Parathyroid adenoma (tissue), 2 donors: Measurements from ENCODE around the gene CEP250.

Experiments used
- H2AFZ ChIP-seq: fragments of 300-600 bp; sonication (generic); one replicate; pipeline ENCODE4 v1.7.0; 2017; ENCODE audit warnings: antibody characterized with exemption, mild to moderate bottlenecking
- H3K27ac ChIP-seq: fragments of 300-600 bp; sonication (generic); one replicate; pipeline ENCODE4 v1.7.0; 2017
- H3K27me3 ChIP-seq: fragments of 300-600 bp; sonication (generic); one replicate; pipeline ENCODE4 v1.7.0; 2017; ENCODE audit warnings: low read length; ENCODE audit not compliant: control insufficient read depth, insufficient read depth
- H3K36me3 ChIP-seq: fragments of 300-600 bp; sonication (generic); one replicate; pipeline ENCODE4 v1.7.0; 2017; ENCODE audit warnings: low read length; ENCODE audit not compliant: control insufficient read depth, insufficient read depth
- H3K4me1 ChIP-seq: fragments of 300-600 bp; sonication (generic); one replicate; pipeline ENCODE4 v1.7.0; 2017; ENCODE audit warnings: control low read depth
- H3K4me2 ChIP-seq: fragments of 300-600 bp; sonication (generic); one replicate; pipeline ENCODE4 v1.7.0; 2017; ENCODE audit warnings: low read length
- H3K4me3 ChIP-seq: fragments of 300-600 bp; sonication (generic); one replicate; pipeline ENCODE4 v1.7.0; 2017; ENCODE audit warnings: low read depth, low read length
- H3K79me2 ChIP-seq: fragments of 300-600 bp; sonication (generic); one replicate; pipeline ENCODE4 v1.7.0; 2017; ENCODE audit warnings: control low read depth
- H3K9ac ChIP-seq: fragments of 300-600 bp; sonication (generic); one replicate; pipeline ENCODE4 v1.7.0; 2017; ENCODE audit warnings: mild to moderate bottlenecking
- H3K9me3 ChIP-seq: fragments of 300-600 bp; sonication (generic); one replicate; pipeline ENCODE4 v1.7.0; 2017; ENCODE audit warnings: low read length; ENCODE audit not compliant: control insufficient read depth
- TF ChIP-seq, protein P1 (sequence below): fragments of 300-600 bp; sonication (generic); IDR thresholded peaks from one replicate; pipeline ENCODE4 v1.7.0; 2017; ENCODE audit warnings: antibody characterized with exemption, mild to moderate bottlenecking
- donor health status: primary hyperparathyroidism.

Gene CEP250

DNA sequence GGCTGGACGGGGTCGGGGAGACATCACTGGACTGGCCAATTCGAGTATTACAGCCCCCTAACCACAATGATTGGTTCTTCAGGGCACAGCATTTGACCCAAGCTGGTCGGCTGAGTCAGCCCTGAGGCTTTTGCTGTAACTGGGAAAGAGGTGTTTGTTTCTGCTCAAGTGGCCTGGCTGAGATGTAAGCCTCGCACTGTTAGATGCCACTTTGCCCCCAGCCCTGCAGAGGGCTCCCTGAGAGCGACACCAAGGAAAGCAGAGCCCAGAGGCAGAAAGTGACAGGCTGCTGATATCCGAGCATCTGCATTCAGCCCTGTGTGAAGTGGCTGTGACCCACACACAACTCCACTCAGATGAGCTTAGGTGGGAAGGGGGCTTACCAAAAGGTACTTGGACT is 105.9 kb downstream of the CEP250 start:
- TF ChIP-seq, protein P1, sequence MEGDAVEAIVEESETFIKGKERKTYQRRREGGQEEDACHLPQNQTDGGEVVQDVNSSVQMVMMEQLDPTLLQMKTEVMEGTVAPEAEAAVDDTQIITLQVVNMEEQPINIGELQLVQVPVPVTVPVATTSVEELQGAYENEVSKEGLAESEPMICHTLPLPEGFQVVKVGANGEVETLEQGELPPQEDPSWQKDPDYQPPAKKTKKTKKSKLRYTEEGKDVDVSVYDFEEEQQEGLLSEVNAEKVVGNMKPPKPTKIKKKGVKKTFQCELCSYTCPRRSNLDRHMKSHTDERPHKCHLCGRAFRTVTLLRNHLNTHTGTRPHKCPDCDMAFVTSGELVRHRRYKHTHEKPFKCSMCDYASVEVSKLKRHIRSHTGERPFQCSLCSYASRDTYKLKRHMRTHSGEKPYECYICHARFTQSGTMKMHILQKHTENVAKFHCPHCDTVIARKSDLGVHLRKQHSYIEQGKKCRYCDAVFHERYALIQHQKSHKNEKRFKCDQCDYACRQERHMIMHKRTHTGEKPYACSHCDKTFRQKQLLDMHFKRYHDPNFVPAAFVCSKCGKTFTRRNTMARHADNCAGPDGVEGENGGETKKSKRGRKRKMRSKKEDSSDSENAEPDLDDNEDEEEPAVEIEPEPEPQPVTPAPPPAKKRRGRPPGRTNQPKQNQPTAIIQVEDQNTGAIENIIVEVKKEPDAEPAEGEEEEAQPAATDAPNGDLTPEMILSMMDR, result peak; percentile 25
- H3K9me3 ChIP-seq, result no peaks in the 10 kb centered on the region
- H3K4me2 ChIP-seq, result no peak overlapping the region
- H3K79me2 ChIP-seq, result no peaks in the 10 kb centered on the region
- H3K4me1 ChIP-seq, result peaks cover 5% of the 10 kb centered on the region
- H3K4me3 ChIP-seq, result no peak overlapping the region
- H3K36me3 ChIP-seq, result no peaks in the 10 kb centered on the region
- H3K9ac ChIP-seq, result no peak overlapping the region
- H3K27ac ChIP-seq, result no peak overlapping the region
- H2AFZ ChIP-seq, result no peak overlapping the region
- no peaks in the 10 kb centered on the region for H3K27me3 ChIP-seq

- Histone ChIP-seq H3K27me3 (no peaks in the 10 kb centered on the region), H3K36me3 (no peaks in the 10 kb centered on the region), H3K9ac (no peak overlapping the region), H3K79me2 (no peaks in the 10 kb centered on the region), H3K4me1 (peaks cover 5% of the 10 kb centered on the region), H3K4me3 (no peak overlapping the region), H3K9me3 (no peaks in the 10 kb centered on the region), H2AFZ (no peak overlapping the region), H3K27ac (no peak overlapping the region), H3K4me2 (no peak overlapping the region)
- TF ChIP-seq, protein P1, result no peak
These were observed 106.3 kb downstream of the CEP250 start for GRCh38 chr20:35561671-35562070.

GRCh38 chr20:35562541-35563110 is 107.2 kb downstream of the CEP250 start:
- Histone ChIP-seq H3K27me3 (no peaks in the 10 kb centered on the region), H3K79me2 (no peaks in the 10 kb centered on the region), H3K27ac (no peak overlapping the region), H3K9ac (no peak overlapping the region), H3K4me2 (no peak overlapping the region), H2AFZ (no peak overlapping the region), H3K9me3 (no peaks in the 10 kb centered on the region), H3K4me1 (peaks cover 5% of the 10 kb centered on the region), H3K4me3 (no peak overlapping the region), H3K36me3 (no peaks in the 10 kb centered on the region)
- TF ChIP-seq, protein P1, result no peak

DNA sequence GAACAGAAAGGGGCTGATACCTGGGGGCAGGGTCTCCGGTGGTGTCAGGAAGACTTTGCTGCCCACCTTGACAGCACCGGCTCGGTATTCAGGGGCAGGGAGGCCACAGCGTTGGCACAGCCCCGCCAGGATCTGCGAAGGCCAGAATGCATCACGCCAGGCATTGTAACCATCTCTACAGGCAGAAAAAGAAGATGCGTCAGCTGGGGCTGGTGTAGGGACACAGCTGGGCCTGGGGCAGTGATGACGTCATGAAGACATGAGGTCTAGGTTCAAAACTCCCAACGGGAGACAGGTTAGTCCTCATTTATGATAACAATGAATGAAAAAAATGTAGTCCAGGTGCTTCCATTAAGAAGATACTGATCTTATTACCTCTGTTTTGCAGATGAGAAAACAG is 108.4 kb downstream of the CEP250 start:
- no peak overlapping the region for H3K9ac ChIP-seq
- H2AFZ ChIP-seq, result no peak overlapping the region
- no peak overlapping the region for H3K27ac ChIP-seq
- H3K9me3 ChIP-seq, result no peaks in the 10 kb centered on the region
- TF ChIP-seq, protein P1, result no peak
- H3K27me3 ChIP-seq, result no peaks in the 10 kb centered on the region
- peaks cover 5% of the 10 kb centered on the region for H3K4me1 ChIP-seq
- H3K4me3 ChIP-seq, result no peak overlapping the region
- no peak overlapping the region for H3K4me2 ChIP-seq
- H3K36me3 ChIP-seq, result no peaks in the 10 kb centered on the region
- H3K79me2 ChIP-seq, result no peaks in the 10 kb centered on the region

- Histone ChIP-seq H3K4me1 (peaks cover 5% of the 10 kb centered on the region), H3K9ac (no peak overlapping the region), H2AFZ (no peak overlapping the region), H3K79me2 (no peaks in the 10 kb centered on the region), H3K27ac (no peak overlapping the region), H3K4me3 (no peak overlapping the region), H3K36me3 (no peaks in the 10 kb centered on the region), H3K9me3 (no peaks in the 10 kb centered on the region), H3K27me3 (no peaks in the 10 kb centered on the region), H3K4me2 (no peak overlapping the region)
- TF ChIP-seq, protein P1, result no peak
These were observed 109.5 kb downstream of the CEP250 start for GRCh38 chr20:35564905-35565304.
